Kidney (tissue), 14 donors: ENCODE data around the gene COL25A1. TPM values are rescaled to one million over a fixed set of nuclear protein-coding genes. Genes with fewer than 3 reads are reported as not detected.
A peak's percentile ranks its signal among the peaks of the same experiment; 100 is the strongest.
"Not testable (repeated sequence)": the region's sequence is repeated elsewhere in the genome, so short reads cannot be mapped to it uniquely, and the experiment has no call there.

Experiments
- DNase-seq, 5 donors: peaks; one replicate each; pipeline ENCODE4 v3.0.0-alpha.2; 2013 to 2020
- FAIRE-seq: peaks from 2 replicates; lab custom pipeline; 2012; peaks lifted over from hg19 to GRCh38; lab: Jason Lieb, UNC
- H3K27ac ChIP-seq, 2 donors: one replicate each; pipeline ENCODE4 v1.7.0; 2013; ENCODE audit warnings: low read depth in 2 of 2, low read length in 2 of 2, inconsistent platforms in 1 of 2
- H3K27me3 ChIP-seq: one replicate; pipeline ENCODE4 v1.7.1; 2013; ENCODE audit warnings: low read length, inconsistent platforms; ENCODE audit not compliant: control insufficient read depth, insufficient read depth
- H3K36me3 ChIP-seq, 3 donors: one replicate each; pipeline versions ENCODE4 v1.7.0 to v1.7.1; 2013; ENCODE audit warnings: low read length in 3 of 3, control low read depth in 1 of 3, inconsistent platforms in 1 of 3; ENCODE audit not compliant: insufficient read depth in 3 of 3, control insufficient read depth in 2 of 3
- H3K4me1 ChIP-seq, 3 donors: one replicate each; pipeline versions ENCODE4 v1.7.0 to v1.7.1; 2013; ENCODE audit warnings: low read length in 3 of 3, inconsistent platforms in 1 of 3, low read depth in 1 of 3; ENCODE audit not compliant: control insufficient read depth in 2 of 3, insufficient read depth in 2 of 3
- H3K4me3 ChIP-seq, 3 donors: one replicate each; pipeline versions ENCODE4 v1.7.0 to v1.8.1; 2013; ENCODE audit warnings: low read length in 3 of 3, control low read depth in 1 of 3, inconsistent platforms in 1 of 3
- H3K9ac ChIP-seq, 3 donors: one replicate each; pipeline versions ENCODE4 v1.7.0 to v1.7.1; 2013; ENCODE audit warnings: low read length in 3 of 3, control low read depth in 1 of 3, inconsistent platforms in 1 of 3
- H3K9me3 ChIP-seq, 3 donors: one replicate each; pipeline versions ENCODE4 v1.7.0 to v1.7.1; 2013; ENCODE audit warnings: low read length in 3 of 3, control low read depth in 1 of 3, inconsistent platforms in 1 of 3; ENCODE audit not compliant: control insufficient read depth in 2 of 3, insufficient read depth in 1 of 3
- CTCF ChIP-seq: IDR thresholded peaks from 3 replicates; pipeline ENCODE4 v1.5.1; 2012; ENCODE audit warnings: mild to moderate bottlenecking, moderate library complexity, borderline replicate concordance; ENCODE audit not compliant: insufficient read depth; ENCODE audit errors: extremely low read depth
- intact Hi-C: fragments of 100-400 bp; cut with DNase I; formaldehyde crosslinking; loops from one replicate; pipeline ENCODE4 v1.11.1; 2022
- polyA plus RNA-seq: library from polyadenylated mRNA; stranded (reverse); fragments of 350-450 nt; fragmentation: Illumina TruSeq; extraction: RNeasy Lipid Tissue Mini Kit (QIAGEN cat#74804); gene quantifications from one replicate; pipeline ENCODE4 v1.2.3, GENCODE V29; 2014; ENCODE audit warnings: low read depth, low replicate concordance; ENCODE audit not compliant: insufficient read depth
- total RNA-seq: library from RNA; stranded (reverse); fragmentation: NEBNext Ultra II Directional; extraction: Animal tissue kit (Norgen Biotek cat#: 25700); gene quantifications from one replicate; pipeline ENCODE4 v1.2.1, GENCODE V29; 2021
- donor health status: control.
- donor health status: control.
- donor health status: control.
- donor health status: control.
- donor health status: control.
- donor health status: DM: yes; HTN: yes; CAD: no.
- donor health status: Normal renal cell carcinoma (clear cell type).

Gene COL25A1
- total and polyA plus RNA-seq, 2 donors from 2014 or later: 0.52 to 2.3 TPM

- H3K36me3 ChIP-seq: no peaks in the 10 kb centered on the region
- peaks cover 0 to 2% (median 0%) of the 10 kb centered on the region in 3 donors for H3K4me1 ChIP-seq
- FAIRE-seq (no peak), DNase-seq (peak in 1 of 5 donors; percentile 39)
- intact Hi-C loops: no loop called here
- no peak overlapping the region for H3K9ac ChIP-seq
- no peaks in the 10 kb centered on the region for H3K9me3 ChIP-seq
- H3K27me3 ChIP-seq: no peaks in the 10 kb centered on the region
- TF ChIP-seq CTCF: no peak
- H3K4me3 ChIP-seq: no peak overlapping the region
- H3K27ac ChIP-seq: no peak overlapping the region
Observed at GRCh38 chr4:109079201-109079600, 223.3 kb downstream of the COL25A1 start.

- no peaks in the 10 kb centered on the region for H3K27me3 ChIP-seq
- no peak for FAIRE-seq
- no peaks in the 10 kb centered on the region for H3K9me3 ChIP-seq
- TF ChIP-seq CTCF: no peak
- peaks cover 0 to 2% (median 0%) of the 10 kb centered on the region in 3 donors for H3K4me1 ChIP-seq
- no peaks in the 10 kb centered on the region for H3K36me3 ChIP-seq
- DNase-seq: peak in 2 of 5 donors; percentile 57 to 78
- no peak overlapping the region for H3K9ac ChIP-seq
- H3K4me3 ChIP-seq: no peak overlapping the region
- H3K27ac ChIP-seq: no peak overlapping the region
- intact Hi-C loops: no loop called here
Observed at GRCh38 chr4:109078724-109079123, 223.7 kb downstream of the COL25A1 start.

GRCh38 chr4:109077505-109077904 lies 225.0 kb downstream of the COL25A1 start:
- TF ChIP-seq CTCF: no peak
- H3K36me3 ChIP-seq: no peaks in the 10 kb centered on the region
- H3K27ac ChIP-seq: no peak overlapping the region
- H3K4me3 ChIP-seq: no peak overlapping the region
- H3K4me1 ChIP-seq: peaks cover 0 to 2% (median 0%) of the 10 kb centered on the region in 3 donors
- no peaks in the 10 kb centered on the region for H3K27me3 ChIP-seq
- FAIRE-seq (no peak), DNase-seq (no peak)
- intact Hi-C loops: no loop called here
- no peaks in the 10 kb centered on the region for H3K9me3 ChIP-seq
- H3K9ac ChIP-seq: no peak overlapping the region

GRCh38 chr4:109076709-109077108 lies 225.7 kb downstream of the COL25A1 start:
- H3K9ac ChIP-seq, H3K4me3 ChIP-seq, H3K27me3 ChIP-seq, H3K9me3 ChIP-seq, H3K36me3 ChIP-seq, intact Hi-C loops, DNase-seq, H3K27ac ChIP-seq, FAIRE-seq, H3K4me1 ChIP-seq: not testable (repeated sequence)
